GM23338 (cell line): ENCODE measurements around the gene MARK2. TPM values are rescaled to one million over a fixed set of nuclear protein-coding genes. Genes with fewer than 3 reads are reported as not detected.

ENCODE experiments used
- ATAC-seq: fragments of 200-7000 bp; cut with Tn5 transposase; 3 replicates; pipeline ENCODE4 v1.9.1; 2020
- DNase-seq: peaks from one replicate; pipeline ENCODE4 v3.0.0-alpha.2; 2015; ENCODE audit warnings: low spot score
- H2AFZ ChIP-seq: fragments of 200-600 bp; sonication (generic); 2 replicates; pipeline ENCODE4 v1.8.0; 2016; ENCODE audit warnings: antibody characterized with exemption, mild to moderate bottlenecking, moderate library complexity
- H3F3A ChIP-seq: fragments of 200-600 bp; sonication (generic); replicated peaks from 2 replicates; pipeline ENCODE4 v1.8.0; 2017; ENCODE audit warnings: antibody characterized with exemption, mixed run types, low read depth
- H3K27ac ChIP-seq: fragments of 200-600 bp; sonication (generic); 2 replicates; pipeline ENCODE4 v1.6.1; 2016; ENCODE audit warnings: low read depth
- H3K27me3 ChIP-seq: fragments of 200-600 bp; sonication (generic); 2 replicates; pipeline ENCODE4 v1.8.0; 2016; ENCODE audit warnings: mild to moderate bottlenecking, mixed run types, moderate library complexity; ENCODE audit not compliant: insufficient read depth
- H3K36me3 ChIP-seq: fragments of 200-600 bp; sonication (generic); 2 replicates; pipeline ENCODE4 v1.8.0; 2016; ENCODE audit warnings: mild to moderate bottlenecking; ENCODE audit not compliant: insufficient read depth
- H3K4me1 ChIP-seq: fragments of 200-600 bp; sonication (generic); 2 replicates; pipeline ENCODE4 v1.8.0; 2016; ENCODE audit warnings: mild to moderate bottlenecking, moderate library complexity; ENCODE audit not compliant: insufficient read depth
- H3K4me2 ChIP-seq: fragments of 200-600 bp; sonication (generic); 2 replicates; pipeline ENCODE4 v1.7.1; 2017; ENCODE audit warnings: mixed run types
- H3K4me3 ChIP-seq: fragments of 200-600 bp; sonication (generic); 2 replicates; pipeline ENCODE4 v1.6.1; 2016; ENCODE audit warnings: mixed run types
- H3K79me2 ChIP-seq: fragments of 200-600 bp; sonication (generic); replicated peaks from 2 replicates; pipeline ENCODE4 v1.8.0; 2017; ENCODE audit warnings: mild to moderate bottlenecking; ENCODE audit not compliant: insufficient read depth
- H3K9me2 ChIP-seq: fragments of 200-600 bp; sonication (generic); 2 replicates; pipeline ENCODE4 v1.8.0; 2017; ENCODE audit not compliant: insufficient read depth
- H4K20me1 ChIP-seq: fragments of 200-600 bp; sonication (generic); replicated peaks from 2 replicates; pipeline ENCODE4 v1.8.0; 2017; ENCODE audit warnings: mild to moderate bottlenecking; ENCODE audit not compliant: insufficient read depth
- H3K27ac Mint-ChIP-seq: 2 replicates; pipeline ENCODE4 v1.8.0; 2020; ENCODE audit warnings: inconsistent platforms, mild to moderate bottlenecking, moderate library complexity, mixed read lengths
- H3K27me3 Mint-ChIP-seq: 3 replicates; pipeline ENCODE4 v1.8.0; 2022; ENCODE audit warnings: low read depth, mild to moderate bottlenecking, moderate library complexity, mixed read lengths, inconsistent platforms; ENCODE audit not compliant: insufficient read depth, poor library complexity
- H3K36me3 Mint-ChIP-seq: 3 replicates; pipeline ENCODE4 v1.8.0; 2021; ENCODE audit warnings: low read depth, mild to moderate bottlenecking, inconsistent platforms, moderate library complexity, mixed read lengths
- H3K4me1 Mint-ChIP-seq: 3 replicates; pipeline ENCODE4 v1.8.0; 2020; ENCODE audit warnings: mild to moderate bottlenecking, inconsistent platforms, mixed read lengths
- H3K4me3 Mint-ChIP-seq: 3 replicates; pipeline ENCODE4 v1.8.0; 2021; ENCODE audit warnings: moderate library complexity, mild to moderate bottlenecking, inconsistent platforms, mixed read lengths
- H3K9me3 Mint-ChIP-seq: 3 replicates; pipeline ENCODE4 v1.8.0; 2020; ENCODE audit warnings: moderate library complexity, mild to moderate bottlenecking, inconsistent platforms, mixed read lengths
- EZH2 ChIP-seq: fragments of 200-600 bp; sonication (generic); IDR thresholded peaks from one replicate; pipeline ENCODE4 v1.8.0; 2017; ENCODE audit warnings: antibody characterized with exemption, mild to moderate bottlenecking, low read depth; ENCODE audit not compliant: unreplicated experiment
- JUNB ChIP-seq: IDR thresholded peaks from one replicate; pipeline ENCODE4 v1.6.1; 2016; ENCODE audit warnings: antibody characterized with exemption; ENCODE audit not compliant: unreplicated experiment
- NANOG ChIP-seq: IDR thresholded peaks from 2 replicates; pipeline ENCODE4 v1.6.1; 2016; ENCODE audit warnings: antibody characterized with exemption, borderline replicate concordance
- ZNF114 ChIP-seq: fragments of 250-450 bp; sonication (Bioruptor Pico); IDR thresholded peaks from 2 replicates; pipeline ENCODE4 v1.5.0; 2020; ENCODE audit warnings: mild to moderate bottlenecking, moderate library complexity
- ZNF331 ChIP-seq: fragments of 250-450 bp; sonication (Bioruptor Pico); IDR thresholded peaks from 2 replicates; pipeline ENCODE4 v1.5.0; 2020; ENCODE audit warnings: low read depth, mild to moderate bottlenecking, moderate library complexity
- polyA plus RNA-seq: library from polyadenylated mRNA; unstranded; fragments of >200 nt; fragmentation: Nextera tagmentation; extraction: Ambion mirVana; gene quantifications from 2 replicates; pipeline ENCODE4 v1.2.1, GENCODE V29; 2016
- total RNA-seq: library from RNA; depleted of rRNA; stranded (reverse); fragments of >200 nt; shearing (Covaris generic); gene quantifications from 2 replicates; pipeline ENCODE4 v1.2.3, GENCODE V29; 2014
- TF ChIP-seq, protein P1 (sequence below): fragments of 250-450 bp; sonication (Bioruptor Pico); IDR thresholded peaks from 2 replicates; pipeline ENCODE4 v1.5.0; 2020; ENCODE audit warnings: mild to moderate bottlenecking, moderate library complexity
- TF ChIP-seq, protein P2 (sequence below): IDR thresholded peaks from 2 replicates; pipeline ENCODE4 v1.6.1; 2016; ENCODE audit warnings: antibody characterized with exemption
- TF ChIP-seq, protein P3 (sequence below): IDR thresholded peaks from one replicate; pipeline ENCODE4 v1.6.1; 2018; ENCODE audit warnings: antibody characterized with exemption; ENCODE audit not compliant: unreplicated experiment

Gene MARK2
- total and polyA plus RNA-seq, 2 experiments from 2014 or later, result 18.7 to 42.6 TPM

DNA sequence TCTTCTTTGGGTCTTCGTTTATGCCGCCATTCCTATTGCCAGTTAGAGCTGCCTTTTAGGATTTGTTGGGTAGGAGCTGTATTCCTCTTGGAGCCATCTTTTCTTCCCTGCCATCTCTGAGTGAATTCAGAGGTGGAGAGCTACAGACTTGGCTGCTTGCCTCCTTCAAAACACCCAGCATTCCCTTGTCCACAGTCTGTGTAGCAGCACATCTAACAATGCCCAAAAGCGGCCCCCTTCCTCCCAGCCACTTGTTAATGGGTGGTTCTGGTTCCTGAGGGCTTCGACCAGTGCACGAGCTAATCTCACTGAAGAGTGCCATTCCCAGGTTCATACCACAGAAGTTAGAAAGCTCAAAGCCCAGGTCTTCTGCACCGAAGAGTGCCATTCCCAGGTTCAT, 37.7 kb downstream of the MARK2 start:
- H3K4me3 Mint-ChIP-seq, result no peak overlapping the region
- H3K4me3 ChIP-seq, result no peak overlapping the region
- H2AFZ ChIP-seq, result no peak overlapping the region
- ATAC-seq (no peak), DNase-seq (no peak)
- H3K4me2 ChIP-seq, result no peak overlapping the region
- H3K9me2 ChIP-seq, result no peaks in the 10 kb centered on the region
- H3F3A ChIP-seq, result peaks cover 14% of the 10 kb centered on the region
- H3K4me1 Mint-ChIP-seq, result peaks cover 62% of the 10 kb centered on the region
- H3K27ac Mint-ChIP-seq, result no peak overlapping the region
- TF ChIP-seq, protein P1, sequence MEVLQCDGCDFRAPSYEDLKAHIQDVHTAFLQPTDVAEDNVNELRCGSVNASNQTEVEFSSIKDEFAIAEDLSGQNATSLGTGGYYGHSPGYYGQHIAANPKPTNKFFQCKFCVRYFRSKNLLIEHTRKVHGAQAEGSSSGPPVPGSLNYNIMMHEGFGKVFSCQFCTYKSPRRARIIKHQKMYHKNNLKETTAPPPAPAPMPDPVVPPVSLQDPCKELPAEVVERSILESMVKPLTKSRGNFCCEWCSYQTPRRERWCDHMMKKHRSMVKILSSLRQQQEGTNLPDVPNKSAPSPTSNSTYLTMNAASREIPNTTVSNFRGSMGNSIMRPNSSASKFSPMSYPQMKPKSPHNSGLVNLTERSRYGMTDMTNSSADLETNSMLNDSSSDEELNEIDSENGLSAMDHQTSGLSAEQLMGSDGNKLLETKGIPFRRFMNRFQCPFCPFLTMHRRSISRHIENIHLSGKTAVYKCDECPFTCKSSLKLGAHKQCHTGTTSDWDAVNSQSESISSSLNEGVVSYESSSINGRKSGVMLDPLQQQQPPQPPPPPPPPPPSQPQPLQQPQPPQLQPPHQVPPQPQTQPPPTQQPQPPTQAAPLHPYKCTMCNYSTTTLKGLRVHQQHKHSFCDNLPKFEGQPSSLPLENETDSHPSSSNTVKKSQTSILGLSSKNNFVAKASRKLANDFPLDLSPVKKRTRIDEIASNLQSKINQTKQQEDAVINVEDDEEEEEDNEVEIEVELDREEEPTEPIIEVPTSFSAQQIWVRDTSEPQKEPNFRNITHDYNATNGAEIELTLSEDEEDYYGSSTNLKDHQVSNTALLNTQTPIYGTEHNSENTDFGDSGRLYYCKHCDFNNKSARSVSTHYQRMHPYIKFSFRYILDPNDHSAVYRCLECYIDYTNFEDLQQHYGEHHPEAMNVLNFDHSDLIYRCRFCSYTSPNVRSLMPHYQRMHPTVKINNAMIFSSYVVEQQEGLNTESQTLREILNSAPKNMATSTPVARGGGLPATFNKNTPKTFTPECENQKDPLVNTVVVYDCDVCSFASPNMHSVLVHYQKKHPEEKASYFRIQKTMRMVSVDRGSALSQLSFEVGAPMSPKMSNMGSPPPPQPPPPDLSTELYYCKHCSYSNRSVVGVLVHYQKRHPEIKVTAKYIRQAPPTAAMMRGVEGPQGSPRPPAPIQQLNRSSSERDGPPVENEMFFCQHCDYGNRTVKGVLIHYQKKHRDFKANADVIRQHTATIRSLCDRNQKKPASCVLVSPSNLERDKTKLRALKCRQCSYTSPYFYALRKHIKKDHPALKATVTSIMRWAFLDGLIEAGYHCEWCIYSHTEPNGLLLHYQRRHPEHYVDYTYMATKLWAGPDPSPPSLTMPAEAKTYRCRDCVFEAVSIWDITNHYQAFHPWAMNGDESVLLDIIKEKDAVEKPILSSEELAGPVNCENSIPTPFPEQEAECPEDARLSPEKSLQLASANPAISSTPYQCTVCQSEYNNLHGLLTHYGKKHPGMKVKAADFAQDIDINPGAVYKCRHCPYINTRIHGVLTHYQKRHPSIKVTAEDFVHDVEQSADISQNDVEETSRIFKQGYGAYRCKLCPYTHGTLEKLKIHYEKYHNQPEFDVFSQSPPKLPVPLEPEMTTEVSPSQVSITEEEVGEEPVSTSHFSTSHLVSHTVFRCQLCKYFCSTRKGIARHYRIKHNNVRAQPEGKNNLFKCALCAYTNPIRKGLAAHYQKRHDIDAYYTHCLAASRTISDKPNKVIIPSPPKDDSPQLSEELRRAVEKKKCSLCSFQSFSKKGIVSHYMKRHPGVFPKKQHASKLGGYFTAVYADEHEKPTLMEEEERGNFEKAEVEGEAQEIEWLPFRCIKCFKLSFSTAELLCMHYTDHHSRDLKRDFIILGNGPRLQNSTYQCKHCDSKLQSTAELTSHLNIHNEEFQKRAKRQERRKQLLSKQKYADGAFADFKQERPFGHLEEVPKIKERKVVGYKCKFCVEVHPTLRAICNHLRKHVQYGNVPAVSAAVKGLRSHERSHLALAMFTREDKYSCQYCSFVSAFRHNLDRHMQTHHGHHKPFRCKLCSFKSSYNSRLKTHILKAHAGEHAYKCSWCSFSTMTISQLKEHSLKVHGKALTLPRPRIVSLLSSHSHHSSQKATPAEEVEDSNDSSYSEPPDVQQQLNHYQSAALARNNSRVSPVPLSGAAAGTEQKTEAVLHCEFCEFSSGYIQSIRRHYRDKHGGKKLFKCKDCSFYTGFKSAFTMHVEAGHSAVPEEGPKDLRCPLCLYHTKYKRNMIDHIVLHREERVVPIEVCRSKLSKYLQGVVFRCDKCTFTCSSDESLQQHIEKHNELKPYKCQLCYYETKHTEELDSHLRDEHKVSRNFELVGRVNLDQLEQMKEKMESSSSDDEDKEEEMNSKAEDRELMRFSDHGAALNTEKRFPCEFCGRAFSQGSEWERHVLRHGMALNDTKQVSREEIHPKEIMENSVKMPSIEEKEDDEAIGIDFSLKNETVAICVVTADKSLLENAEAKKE, result no peak
- TF ChIP-seq ZNF331 (CRISPR knock-in tag) (no peak), ZNF114 (CRISPR knock-in tag) (no peak), NANOG (no peak), JUNB (no peak), EZH2 (no peak)
- TF ChIP-seq, protein P2, sequence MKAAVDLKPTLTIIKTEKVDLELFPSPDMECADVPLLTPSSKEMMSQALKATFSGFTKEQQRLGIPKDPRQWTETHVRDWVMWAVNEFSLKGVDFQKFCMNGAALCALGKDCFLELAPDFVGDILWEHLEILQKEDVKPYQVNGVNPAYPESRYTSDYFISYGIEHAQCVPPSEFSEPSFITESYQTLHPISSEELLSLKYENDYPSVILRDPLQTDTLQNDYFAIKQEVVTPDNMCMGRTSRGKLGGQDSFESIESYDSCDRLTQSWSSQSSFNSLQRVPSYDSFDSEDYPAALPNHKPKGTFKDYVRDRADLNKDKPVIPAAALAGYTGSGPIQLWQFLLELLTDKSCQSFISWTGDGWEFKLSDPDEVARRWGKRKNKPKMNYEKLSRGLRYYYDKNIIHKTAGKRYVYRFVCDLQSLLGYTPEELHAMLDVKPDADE, result no peak
- TF ChIP-seq, protein P3, sequence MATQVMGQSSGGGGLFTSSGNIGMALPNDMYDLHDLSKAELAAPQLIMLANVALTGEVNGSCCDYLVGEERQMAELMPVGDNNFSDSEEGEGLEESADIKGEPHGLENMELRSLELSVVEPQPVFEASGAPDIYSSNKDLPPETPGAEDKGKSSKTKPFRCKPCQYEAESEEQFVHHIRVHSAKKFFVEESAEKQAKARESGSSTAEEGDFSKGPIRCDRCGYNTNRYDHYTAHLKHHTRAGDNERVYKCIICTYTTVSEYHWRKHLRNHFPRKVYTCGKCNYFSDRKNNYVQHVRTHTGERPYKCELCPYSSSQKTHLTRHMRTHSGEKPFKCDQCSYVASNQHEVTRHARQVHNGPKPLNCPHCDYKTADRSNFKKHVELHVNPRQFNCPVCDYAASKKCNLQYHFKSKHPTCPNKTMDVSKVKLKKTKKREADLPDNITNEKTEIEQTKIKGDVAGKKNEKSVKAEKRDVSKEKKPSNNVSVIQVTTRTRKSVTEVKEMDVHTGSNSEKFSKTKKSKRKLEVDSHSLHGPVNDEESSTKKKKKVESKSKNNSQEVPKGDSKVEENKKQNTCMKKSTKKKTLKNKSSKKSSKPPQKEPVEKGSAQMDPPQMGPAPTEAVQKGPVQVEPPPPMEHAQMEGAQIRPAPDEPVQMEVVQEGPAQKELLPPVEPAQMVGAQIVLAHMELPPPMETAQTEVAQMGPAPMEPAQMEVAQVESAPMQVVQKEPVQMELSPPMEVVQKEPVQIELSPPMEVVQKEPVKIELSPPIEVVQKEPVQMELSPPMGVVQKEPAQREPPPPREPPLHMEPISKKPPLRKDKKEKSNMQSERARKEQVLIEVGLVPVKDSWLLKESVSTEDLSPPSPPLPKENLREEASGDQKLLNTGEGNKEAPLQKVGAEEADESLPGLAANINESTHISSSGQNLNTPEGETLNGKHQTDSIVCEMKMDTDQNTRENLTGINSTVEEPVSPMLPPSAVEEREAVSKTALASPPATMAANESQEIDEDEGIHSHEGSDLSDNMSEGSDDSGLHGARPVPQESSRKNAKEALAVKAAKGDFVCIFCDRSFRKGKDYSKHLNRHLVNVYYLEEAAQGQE, result no peak
- H3K79me2 ChIP-seq, result peaks cover 94% of the 10 kb centered on the region
- 0 out of 3 replicates have a peak, but pooled peaks cover 4% of the 10 kb centered on the region for H3K36me3 Mint-ChIP-seq
- H4K20me1 ChIP-seq, result peaks cover 61% of the 10 kb centered on the region
- no peaks in the 10 kb centered on the region for H3K27me3 ChIP-seq
- peaks cover 27% of the 10 kb centered on the region for H3K4me1 ChIP-seq
- H3K27ac ChIP-seq, result no peak overlapping the region
- H3K27me3 Mint-ChIP-seq, result peaks cover 8% of the 10 kb centered on the region
- no peaks in the 10 kb centered on the region for H3K9me3 Mint-ChIP-seq
- peaks cover 4% of the 10 kb centered on the region; the same call in 1 of the 2 replicates for H3K36me3 ChIP-seq
